NCI-H510A treated with DMSO at 0.1 percent for 48 hours (cell line): ENCODE measurements around the gene ARRB1.
"Not testable (repeated sequence)": the region's sequence is repeated elsewhere in the genome, so short reads cannot be mapped to it uniquely, and the experiment has no call there.

Source experiments
- DNase-seq: peaks from one replicate; lab custom pipeline; 2025; lab: John Stamatoyannopoulos, UW

Gene ARRB1

GRCh38 chr11:75351541-75351790, at the start of gene ARRB1:
Gene ARRB1, minus strand, starts transcription at chr11:75351661. Its CDS starts 54 bp downstream, at chr11:75351607.
- peak; percentile 34 for DNase-seq

DNA sequence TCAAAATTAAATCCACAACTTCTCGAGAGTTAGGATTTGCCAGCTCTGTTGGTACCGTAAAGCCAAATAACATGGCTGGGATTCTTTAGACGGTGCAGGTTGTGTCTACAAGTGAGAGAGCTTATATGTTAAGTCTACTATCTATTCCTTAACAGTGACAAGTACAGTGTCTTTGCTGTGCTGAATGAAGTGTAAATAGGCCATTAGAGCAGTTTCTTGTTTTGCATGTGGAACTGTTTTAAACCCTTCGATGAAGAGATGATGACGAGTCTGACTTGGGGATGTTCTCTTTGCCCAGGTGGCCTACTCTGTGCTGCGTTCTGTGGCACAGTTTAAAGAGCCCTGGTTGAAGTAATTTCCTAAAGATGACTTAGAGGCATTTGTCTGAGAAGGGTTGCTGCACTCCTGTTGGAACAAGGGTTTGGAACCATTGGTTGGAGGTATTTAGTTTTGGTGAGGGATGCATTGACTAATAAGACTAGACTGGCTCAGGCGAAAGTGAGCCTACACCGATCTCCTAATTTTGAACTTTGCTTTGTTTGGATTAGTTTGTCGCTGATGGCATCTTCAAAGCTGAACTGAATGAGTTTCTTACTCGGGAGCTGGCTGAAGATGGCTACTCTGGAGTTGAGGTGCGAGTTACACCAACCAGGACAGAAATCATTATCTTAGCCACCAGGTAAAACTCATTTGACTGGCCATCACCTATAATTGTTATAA, 48.8 kb upstream of the ARRB1 start:
- peak; percentile 39 for DNase-seq

GRCh38 chr11:75399344-75400145, 48.1 kb upstream of the ARRB1 start, which contains the start of gene RPS3:
Gene RPS3, plus strand, starts transcription at chr11:75399518. Its CDS starts 30 bp downstream, at chr11:75399548.
- peak; percentile 93 for DNase-seq

DNA sequence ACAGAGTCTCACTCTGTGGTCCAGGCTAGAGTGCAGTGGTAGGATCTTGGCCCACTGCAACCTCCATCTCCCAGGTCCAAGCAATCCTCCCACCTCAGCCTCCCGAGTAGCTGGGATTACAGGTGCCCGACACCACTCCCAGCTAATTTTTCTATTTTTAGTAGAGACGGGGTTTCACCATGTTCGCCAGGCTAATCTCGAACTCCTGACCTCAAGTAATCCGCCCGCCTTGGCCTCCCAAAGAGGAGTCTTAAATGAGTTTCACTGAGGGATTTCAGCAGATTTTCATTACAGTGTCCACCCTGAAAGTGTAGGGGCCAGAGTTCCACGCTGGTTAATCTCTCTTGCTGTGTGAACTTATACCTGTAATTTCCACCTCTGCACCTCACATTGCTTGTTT, 47.4 kb upstream of the ARRB1 start:
- DNase-seq, result no peak

DNA sequence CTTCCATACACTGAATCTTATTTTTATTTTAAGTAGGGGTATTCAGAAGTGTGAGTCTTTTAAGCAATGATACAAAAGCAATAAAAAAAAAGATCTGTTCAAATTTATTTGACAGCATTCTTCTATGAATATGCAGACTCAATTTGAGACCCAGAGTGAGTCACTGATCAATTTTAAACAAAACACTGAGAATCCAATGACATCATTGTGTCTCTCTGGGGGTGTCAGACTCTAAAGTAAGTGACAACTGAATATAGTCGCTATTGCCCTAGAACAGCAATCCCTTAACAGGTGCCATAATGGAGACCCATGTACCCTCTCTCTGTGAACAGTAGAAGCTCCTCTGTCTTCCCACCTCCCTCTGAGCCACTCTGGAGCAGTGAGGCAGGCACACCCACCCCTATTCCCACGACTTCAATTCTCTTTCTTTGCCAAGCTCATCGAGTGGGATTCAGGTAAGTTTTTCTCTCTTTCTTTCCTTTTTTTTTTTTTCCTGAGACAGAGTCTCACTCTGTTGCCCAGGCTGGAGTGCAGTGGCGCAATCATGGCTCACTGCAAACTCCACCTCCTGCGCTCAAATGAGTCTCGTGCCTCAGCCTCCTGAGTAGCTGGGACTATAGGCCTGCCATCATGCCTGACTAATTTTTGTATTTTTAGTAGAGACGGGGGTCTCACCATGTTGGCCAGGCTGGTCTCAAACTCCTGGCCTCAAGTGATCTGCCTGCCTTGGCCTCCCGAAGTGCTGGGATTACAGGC, 42.8 kb upstream of the ARRB1 start:
- no peak for DNase-seq

DNA sequence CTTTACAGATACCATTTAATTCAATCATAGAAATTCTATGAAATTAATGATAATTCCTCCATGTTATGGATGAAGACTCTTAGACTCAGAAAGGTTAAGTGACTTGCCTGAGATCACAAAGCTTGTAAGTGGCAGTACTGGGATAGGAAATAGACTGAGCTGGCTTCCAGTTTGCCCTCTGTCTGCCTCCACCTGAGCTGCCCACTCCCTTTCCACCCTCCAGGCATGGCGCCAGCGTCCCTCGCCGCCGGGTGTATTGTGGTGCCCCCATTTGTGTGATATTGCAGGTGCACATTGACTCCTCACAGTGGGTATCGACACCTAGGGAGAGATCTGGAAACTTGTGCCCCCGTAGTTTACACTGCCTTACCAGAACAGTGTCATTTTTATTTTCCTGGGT, 38.5 kb upstream of the ARRB1 start:
- no peak for DNase-seq

GRCh38 chr11:75389276-75389605, 37.8 kb upstream of the ARRB1 start:
- DNase-seq, result no peak

GRCh38 chr11:75388386-75389275, 37.2 kb upstream of the ARRB1 start:
- peak; percentile 94 for DNase-seq

- no peak for DNase-seq
These were observed 36.4 kb upstream of the ARRB1 start for GRCh38 chr11:75387736-75388294.

GRCh38 chr11:75386942-75387630, 35.6 kb upstream of the ARRB1 start:
- peak; percentile 24 for DNase-seq

DNA sequence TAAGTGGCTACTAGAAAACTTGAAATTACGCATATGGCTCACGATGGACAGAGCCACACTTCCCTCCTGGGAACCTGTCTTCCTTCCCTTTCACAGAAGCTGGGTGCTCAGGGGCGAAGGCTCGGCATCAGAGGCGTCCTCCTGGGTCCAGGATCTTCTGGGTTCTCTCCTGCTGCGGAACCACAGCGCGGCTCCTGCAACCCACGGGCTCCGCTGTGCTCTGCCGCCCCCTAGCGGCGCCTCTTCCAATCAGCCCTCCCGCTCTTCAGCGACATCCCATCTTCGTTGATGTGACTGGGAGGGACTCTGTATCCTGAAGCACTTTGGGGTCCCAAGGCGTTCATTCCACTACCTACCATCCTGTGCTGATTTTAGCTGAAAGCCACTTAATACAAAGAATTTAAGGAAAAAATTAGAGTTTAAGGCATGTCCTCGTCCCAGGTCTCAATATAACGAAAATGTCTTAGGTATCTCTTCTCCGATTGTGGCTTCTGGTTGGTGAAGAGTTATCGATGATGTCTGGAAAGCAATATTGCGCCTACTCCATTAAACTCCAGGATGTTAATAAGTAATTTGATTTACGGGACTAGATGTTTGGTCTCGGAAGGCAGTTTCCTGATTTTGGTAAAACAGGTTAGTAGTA, 33.1 kb upstream of the ARRB1 start:
- DNase-seq, result peak; percentile 82

- DNase-seq, result peak; percentile 65
These were observed 31.8 kb upstream of the ARRB1 start for GRCh38 chr11:75383246-75383645.

- DNase-seq, result no peak
These were observed 29.4 kb upstream of the ARRB1 start for GRCh38 chr11:75380716-75381420.

DNA sequence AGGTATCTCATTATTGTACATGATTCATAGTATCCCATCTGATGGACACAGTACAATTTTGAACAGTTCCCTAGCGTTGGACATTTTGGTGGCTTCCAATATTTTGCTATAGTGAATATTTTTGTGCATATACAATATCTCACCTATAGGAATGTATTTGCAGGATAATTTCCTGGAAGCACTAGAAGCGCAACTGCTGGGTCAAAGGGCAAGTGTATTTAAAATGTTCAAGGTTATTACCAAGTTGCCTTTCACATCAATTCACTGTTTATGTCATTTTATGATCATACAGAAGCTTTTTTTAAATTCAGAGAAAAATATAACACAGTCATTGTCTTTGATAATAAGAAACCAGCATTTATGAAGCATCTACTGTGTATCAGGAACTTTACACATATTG, 28.8 kb upstream of the ARRB1 start:
- DNase-seq, result no peak

GRCh38 chr11:75378776-75379175, 27.3 kb upstream of the ARRB1 start:
- DNase-seq, result not testable (repeated sequence)

GRCh38 chr11:75376175-75376574, 24.7 kb upstream of the ARRB1 start:
- no peak for DNase-seq

- no peak for DNase-seq
These were observed 24.2 kb upstream of the ARRB1 start for GRCh38 chr11:75375626-75376025.

GRCh38 chr11:75374646-75375045, 23.2 kb upstream of the ARRB1 start:
- DNase-seq, result no peak

- DNase-seq, result no peak
These were observed 21.7 kb upstream of the ARRB1 start for GRCh38 chr11:75373201-75373600.
